ENCODE measurements around the gene MAP1S.
A peak's percentile ranks its signal among the peaks of the same experiment; 100 is the strongest.

Gene MAP1S

DNA sequence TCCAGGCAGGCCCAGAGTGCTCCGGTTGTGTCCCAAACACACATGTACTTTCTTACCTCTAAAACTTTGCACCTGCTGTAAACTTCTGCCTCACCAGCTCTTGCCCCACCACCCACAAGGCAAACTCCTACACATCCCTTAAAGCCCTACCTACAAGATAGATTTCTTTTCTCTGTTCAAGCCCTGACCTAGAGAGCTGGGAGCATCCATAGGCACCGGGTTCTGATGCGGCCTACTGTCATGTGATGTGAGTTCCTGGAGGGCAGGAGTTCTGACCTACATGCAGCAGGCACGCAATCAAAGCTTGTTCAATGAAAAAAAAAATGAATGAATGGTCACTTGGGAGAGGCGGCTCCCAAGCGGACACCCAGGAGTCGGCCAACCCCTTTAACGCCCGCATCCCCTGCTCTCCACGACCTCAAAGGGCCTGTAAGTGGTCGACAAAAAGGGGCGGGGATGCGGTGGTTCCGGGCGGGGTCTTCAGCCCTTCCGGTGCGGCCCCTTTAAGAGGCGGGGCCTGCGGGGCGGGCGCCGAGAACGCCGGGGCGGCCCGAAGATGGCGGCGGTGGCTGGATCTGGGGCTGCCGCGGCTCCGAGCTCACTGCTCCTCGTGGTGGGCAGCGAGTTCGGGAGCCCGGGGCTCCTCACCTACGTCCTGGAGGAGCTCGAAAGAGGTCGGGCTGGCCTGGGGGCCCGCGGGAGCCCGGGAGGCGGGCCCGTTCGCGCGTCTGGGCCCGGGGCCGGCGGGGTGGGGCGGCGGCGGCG is at the start of gene MAP1S:
TSS of gene MAP1S (plus strand) at position 534 of the 765 bp plus-strand sequence. CDS start at position 557, 23 bp downstream.
- H3K27ac ChIP-seq, result peak within 1 kb of the TSS; percentile 87
- TF ChIP-seq, protein P1, sequence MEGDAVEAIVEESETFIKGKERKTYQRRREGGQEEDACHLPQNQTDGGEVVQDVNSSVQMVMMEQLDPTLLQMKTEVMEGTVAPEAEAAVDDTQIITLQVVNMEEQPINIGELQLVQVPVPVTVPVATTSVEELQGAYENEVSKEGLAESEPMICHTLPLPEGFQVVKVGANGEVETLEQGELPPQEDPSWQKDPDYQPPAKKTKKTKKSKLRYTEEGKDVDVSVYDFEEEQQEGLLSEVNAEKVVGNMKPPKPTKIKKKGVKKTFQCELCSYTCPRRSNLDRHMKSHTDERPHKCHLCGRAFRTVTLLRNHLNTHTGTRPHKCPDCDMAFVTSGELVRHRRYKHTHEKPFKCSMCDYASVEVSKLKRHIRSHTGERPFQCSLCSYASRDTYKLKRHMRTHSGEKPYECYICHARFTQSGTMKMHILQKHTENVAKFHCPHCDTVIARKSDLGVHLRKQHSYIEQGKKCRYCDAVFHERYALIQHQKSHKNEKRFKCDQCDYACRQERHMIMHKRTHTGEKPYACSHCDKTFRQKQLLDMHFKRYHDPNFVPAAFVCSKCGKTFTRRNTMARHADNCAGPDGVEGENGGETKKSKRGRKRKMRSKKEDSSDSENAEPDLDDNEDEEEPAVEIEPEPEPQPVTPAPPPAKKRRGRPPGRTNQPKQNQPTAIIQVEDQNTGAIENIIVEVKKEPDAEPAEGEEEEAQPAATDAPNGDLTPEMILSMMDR (conservative IDR thresholded peaks at IDR 0.05), result no peak

- TF ChIP-seq, protein P1 (conservative IDR thresholded peaks at IDR 0.05), result no peak
- no peak overlapping the region for H3K27ac ChIP-seq
These were observed 47.4 kb upstream of the MAP1S start for GRCh38 chr19:17671906-17672305.

DNA sequence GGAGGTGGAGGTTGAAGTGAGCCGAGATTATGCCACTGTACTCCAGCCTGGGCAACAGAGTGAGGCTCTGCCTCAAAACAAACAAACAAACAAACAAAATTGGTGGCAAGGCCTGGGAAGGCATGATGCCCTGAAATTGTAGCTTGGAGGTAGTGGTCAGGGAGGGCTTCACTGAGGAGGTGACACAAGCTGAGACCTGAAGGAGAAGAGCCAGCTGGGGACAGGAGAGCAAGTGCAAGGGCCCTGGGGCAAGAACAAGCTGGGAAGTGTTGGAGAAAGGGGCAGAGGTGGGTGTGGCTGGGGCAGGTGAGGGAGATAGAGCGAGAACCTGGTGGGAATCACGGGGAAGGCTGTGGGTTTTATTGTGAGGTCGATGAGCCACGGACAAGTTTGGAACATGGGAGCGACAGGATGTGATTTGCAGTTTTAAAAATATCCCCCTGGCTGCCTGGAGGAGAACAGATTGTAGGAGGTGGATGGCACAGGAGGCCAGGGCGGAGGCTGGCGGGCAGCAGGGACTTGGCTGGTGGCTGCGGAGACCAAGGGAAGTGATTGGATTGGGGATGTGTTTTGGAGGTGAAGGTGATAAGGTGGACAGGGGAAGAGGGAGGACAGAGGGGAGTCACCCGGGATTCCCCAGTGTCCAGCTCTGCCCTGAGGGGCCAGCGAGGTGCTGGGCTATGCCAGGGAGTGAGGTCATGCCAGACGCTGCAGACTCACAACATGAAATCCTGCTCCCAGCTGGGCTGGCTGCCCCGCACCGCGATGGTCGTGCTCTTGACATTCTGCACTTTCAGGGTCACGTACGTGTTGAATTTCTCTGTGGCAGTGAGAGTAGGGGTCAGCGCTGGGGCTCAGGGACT is 45.1 kb upstream of the MAP1S start:
- H3K27ac ChIP-seq, result no peak overlapping the region
- TF ChIP-seq, protein P1 (conservative IDR thresholded peaks at IDR 0.05), result no peak

- TF ChIP-seq, protein P1 (conservative IDR thresholded peaks at IDR 0.05), result no peak
- no peak overlapping the region for H3K27ac ChIP-seq
These were observed 43.0 kb upstream of the MAP1S start for GRCh38 chr19:17676295-17676694.

- TF ChIP-seq, protein P1 (conservative IDR thresholded peaks at IDR 0.05), result peak; percentile 31; the same call in 1 of the 2 replicates
- H3K27ac ChIP-seq, result no peak overlapping the region
These were observed 42.3 kb upstream of the MAP1S start for GRCh38 chr19:17677002-17677401.

DNA sequence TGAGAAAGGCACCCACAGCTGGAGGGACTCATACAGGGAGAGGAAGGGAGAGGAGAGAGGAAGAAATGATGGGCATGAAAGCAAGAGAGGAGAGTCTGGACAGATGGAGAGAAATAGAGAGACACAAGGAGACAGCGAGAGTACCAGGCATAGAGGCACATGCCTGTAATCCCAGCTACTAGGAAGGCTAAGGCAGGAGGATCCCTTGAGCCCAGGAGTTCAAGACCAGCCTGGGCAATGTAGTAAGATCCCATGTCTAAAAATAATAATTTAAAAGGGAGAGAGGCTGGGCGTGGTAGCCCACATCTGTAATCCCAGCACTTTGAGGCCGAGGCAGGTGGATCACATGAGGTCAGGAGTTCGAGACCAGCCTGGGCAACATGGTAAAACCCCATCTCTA is 40.4 kb upstream of the MAP1S start:
- TF ChIP-seq, protein P1 (conservative IDR thresholded peaks at IDR 0.05), result no peak
- H3K27ac ChIP-seq, result no peak overlapping the region

GRCh38 chr19:17679526-17680229 is 39.6 kb upstream of the MAP1S start:
- TF ChIP-seq, protein P1 (conservative IDR thresholded peaks at IDR 0.05), result no peak
- H3K27ac ChIP-seq, result no peak overlapping the region
